HFFc6 (cell line): ENCODE results near the gene ITGAE. TPM values are rescaled to one million over a fixed set of nuclear protein-coding genes. Genes with fewer than 3 reads are reported as not detected.

Experiments
- DNase-seq: peaks from one replicate; pipeline ENCODE4 v3.0.0-alpha.2; 2018
- H3K27ac Mint-ChIP-seq: 2 replicates; pipeline ENCODE4 v1.8.0; 2020; ENCODE audit warnings: mild to moderate bottlenecking, mixed read lengths
- H3K27me3 Mint-ChIP-seq: 2 replicates; pipeline ENCODE4 v1.8.0; 2021; ENCODE audit warnings: mild to moderate bottlenecking, moderate library complexity, mixed read lengths; ENCODE audit not compliant: insufficient read depth
- H3K36me3 Mint-ChIP-seq: 2 replicates; pipeline ENCODE4 v1.8.0; 2021; ENCODE audit warnings: low read depth, mixed read lengths
- H3K4me1 Mint-ChIP-seq: 2 replicates; pipeline ENCODE4 v1.8.0; 2020; ENCODE audit warnings: low read depth, mixed read lengths
- H3K4me3 Mint-ChIP-seq: 2 replicates; pipeline ENCODE4 v1.8.0; 2020; ENCODE audit warnings: mild to moderate bottlenecking, moderate library complexity, mixed read lengths
- H3K9me3 Mint-ChIP-seq: 2 replicates; pipeline ENCODE4 v1.8.0; 2020; ENCODE audit warnings: mild to moderate bottlenecking, mixed read lengths
- total RNA-seq, 6 experiments: library from RNA; stranded (reverse); fragmentation: NEBNext Ultra II Directional; extraction: Animal tissue kit (Norgen Biotek cat#: 25700); gene quantifications; 2 replicates in 1 of 6; 3 replicates in 5 of 6; pipeline ENCODE4 v1.2.3, GENCODE V29; 2021
- TF ChIP-seq, protein P1 (sequence below): fragments of 200-600 bp; sonication (generic); IDR thresholded peaks from 2 replicates; pipeline ENCODE4 v1.5.0; 2021; ENCODE audit warnings: antibody characterized with exemption, mild to moderate bottlenecking

The ITGAE gene
- total RNA-seq, 6 experiments from 2014 or later, result 28.2 to 35.0 (median 30.8) TPM

DNA sequence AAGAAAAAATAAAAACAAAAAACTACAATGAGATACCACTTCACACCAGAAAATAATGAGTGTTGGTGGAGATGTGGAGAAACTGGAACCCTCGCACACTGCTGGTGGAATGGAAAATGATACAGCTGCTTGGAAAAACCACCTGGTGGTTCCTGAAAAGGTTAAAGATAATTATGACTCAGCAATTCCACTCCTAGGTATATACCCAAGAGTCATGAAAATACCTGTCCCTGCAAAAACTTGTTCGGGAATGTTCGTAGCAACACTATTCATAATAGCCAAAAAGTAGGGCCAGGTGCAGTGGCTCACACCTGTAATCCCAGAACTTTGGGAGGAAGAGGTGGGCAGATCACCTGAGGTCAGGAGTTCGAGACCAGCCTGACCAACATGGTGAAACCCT, 8.1 kb upstream of the ITGAE start:
- Mint-ChIP-seq H3K27me3 (no peaks in the 10 kb centered on the region), H3K4me1 (peaks cover 25% of the 10 kb centered on the region), H3K4me3 (no peak overlapping the region), H3K9me3 (no peaks in the 10 kb centered on the region), H3K27ac (no peak overlapping the region), H3K36me3 (peaks cover 20% of the 10 kb centered on the region; the same call in 1 of the 2 replicates)
- DNase-seq, result no peak
- TF ChIP-seq, protein P1, sequence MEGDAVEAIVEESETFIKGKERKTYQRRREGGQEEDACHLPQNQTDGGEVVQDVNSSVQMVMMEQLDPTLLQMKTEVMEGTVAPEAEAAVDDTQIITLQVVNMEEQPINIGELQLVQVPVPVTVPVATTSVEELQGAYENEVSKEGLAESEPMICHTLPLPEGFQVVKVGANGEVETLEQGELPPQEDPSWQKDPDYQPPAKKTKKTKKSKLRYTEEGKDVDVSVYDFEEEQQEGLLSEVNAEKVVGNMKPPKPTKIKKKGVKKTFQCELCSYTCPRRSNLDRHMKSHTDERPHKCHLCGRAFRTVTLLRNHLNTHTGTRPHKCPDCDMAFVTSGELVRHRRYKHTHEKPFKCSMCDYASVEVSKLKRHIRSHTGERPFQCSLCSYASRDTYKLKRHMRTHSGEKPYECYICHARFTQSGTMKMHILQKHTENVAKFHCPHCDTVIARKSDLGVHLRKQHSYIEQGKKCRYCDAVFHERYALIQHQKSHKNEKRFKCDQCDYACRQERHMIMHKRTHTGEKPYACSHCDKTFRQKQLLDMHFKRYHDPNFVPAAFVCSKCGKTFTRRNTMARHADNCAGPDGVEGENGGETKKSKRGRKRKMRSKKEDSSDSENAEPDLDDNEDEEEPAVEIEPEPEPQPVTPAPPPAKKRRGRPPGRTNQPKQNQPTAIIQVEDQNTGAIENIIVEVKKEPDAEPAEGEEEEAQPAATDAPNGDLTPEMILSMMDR, result no peak

DNA sequence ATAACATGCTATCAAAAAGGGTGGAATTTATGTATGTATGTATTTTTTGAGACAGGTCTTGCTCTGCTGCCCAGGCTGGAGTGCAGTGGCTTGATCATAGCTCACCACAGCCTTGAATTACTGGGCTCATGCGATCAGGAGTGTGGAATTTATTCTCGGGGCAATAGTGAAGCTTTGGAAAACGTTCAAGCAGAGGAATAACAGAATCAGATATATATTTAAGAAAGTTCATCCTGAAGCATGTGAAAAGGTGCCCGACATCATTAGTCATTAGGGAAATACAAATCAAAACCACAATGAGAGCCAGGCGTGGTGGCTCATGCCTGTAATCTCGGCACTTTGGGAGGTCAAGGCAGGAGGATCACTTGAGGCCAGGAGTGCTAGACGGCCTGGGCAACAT, 7.7 kb upstream of the ITGAE start:
- H3K27ac Mint-ChIP-seq, result no peak overlapping the region
- no peak for DNase-seq
- TF ChIP-seq, protein P1, result no peak
- H3K9me3 Mint-ChIP-seq, result no peaks in the 10 kb centered on the region
- peaks cover 30% of the 10 kb centered on the region for H3K4me1 Mint-ChIP-seq
- H3K27me3 Mint-ChIP-seq, result no peaks in the 10 kb centered on the region
- H3K36me3 Mint-ChIP-seq, result peaks cover 20% of the 10 kb centered on the region; the same call in 1 of the 2 replicates
- no peak overlapping the region for H3K4me3 Mint-ChIP-seq

DNA sequence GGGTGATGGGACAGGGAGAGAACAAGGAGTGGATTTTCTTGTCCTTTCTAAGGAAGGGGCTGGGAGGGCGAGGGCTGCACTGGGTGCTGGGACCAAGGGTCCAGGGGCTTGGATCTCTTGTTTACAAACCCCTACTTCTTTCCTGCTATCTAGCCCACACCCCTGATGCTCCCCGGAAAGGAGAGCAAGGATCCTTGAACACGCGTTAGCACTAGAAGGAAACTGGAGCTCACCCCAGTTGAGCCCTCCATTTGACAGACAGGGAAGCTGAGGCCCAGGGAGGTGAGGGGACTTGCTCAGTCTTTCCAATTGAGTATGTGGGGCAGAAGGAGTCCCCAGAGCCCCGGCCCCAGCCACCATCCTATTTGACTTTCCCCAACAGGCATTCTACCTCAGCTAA, 4.6 kb upstream of the ITGAE start:
- H3K27me3 Mint-ChIP-seq, result peaks cover 1% of the 10 kb centered on the region; the same call in 1 of the 2 replicates
- H3K4me1 Mint-ChIP-seq, result peaks cover 59% of the 10 kb centered on the region
- TF ChIP-seq, protein P1, result no peak
- H3K27ac Mint-ChIP-seq, result no peak overlapping the region
- H3K9me3 Mint-ChIP-seq, result no peaks in the 10 kb centered on the region
- H3K36me3 Mint-ChIP-seq, result peaks cover 14% of the 10 kb centered on the region; the same call in 1 of the 2 replicates
- DNase-seq, result no peak
- H3K4me3 Mint-ChIP-seq, result no peak overlapping the region

DNA sequence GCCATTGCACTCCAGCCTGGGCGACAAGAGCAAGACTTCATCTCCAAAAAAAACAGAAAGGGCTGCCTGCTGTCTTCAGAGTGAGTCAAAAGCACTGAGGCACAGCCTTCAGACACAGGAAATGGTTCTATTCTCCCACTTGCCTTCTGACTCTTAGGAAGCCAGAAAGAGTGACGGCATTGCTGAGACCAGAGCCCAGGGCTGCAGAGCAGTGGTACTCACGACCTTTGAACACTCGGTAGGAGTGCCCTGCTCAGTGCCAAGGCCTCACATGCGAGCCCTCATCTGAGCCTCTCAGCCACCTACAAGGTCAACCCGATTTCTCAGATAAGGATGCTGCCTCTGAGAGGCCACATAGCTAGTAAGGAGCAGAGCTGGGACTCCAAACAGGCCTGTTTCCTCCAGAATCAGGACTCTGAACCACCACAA, 3.5 kb upstream of the ITGAE start:
- Mint-ChIP-seq H3K4me3 (no peak overlapping the region), H3K4me1 (peaks cover 62% of the 10 kb centered on the region), H3K36me3 (peaks cover 14% of the 10 kb centered on the region; the same call in 1 of the 2 replicates), H3K9me3 (no peaks in the 10 kb centered on the region), H3K27ac (peak overlapping the region; percentile 65; the same call in 1 of the 2 replicates), H3K27me3 (peaks cover 1% of the 10 kb centered on the region; the same call in 1 of the 2 replicates)
- TF ChIP-seq, protein P1, result no peak
- DNase-seq, result no peak

DNA sequence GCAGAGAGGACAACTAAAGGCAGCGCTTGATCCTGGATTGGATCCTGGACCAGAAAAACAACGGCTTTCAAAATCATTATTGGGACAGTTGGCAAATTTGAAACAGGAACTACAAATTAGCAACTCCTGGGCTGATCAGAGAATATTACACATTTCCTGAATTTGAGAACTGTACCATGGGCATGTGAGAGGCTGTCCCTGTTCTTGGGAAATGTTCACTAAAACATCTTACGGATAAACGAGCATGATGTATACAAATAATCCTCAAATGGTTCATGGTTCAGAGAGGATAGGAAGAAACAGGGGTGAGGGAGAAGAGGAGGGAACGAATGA, 2.3 kb upstream of the ITGAE start:
- Mint-ChIP-seq H3K4me1 (peaks cover 68% of the 10 kb centered on the region), H3K36me3 (peaks cover 12% of the 10 kb centered on the region; the same call in 1 of the 2 replicates), H3K27me3 (peaks cover 1% of the 10 kb centered on the region; the same call in 1 of the 2 replicates), H3K9me3 (no peaks in the 10 kb centered on the region), H3K27ac (peak overlapping the region; percentile 94), H3K4me3 (peak overlapping the region; percentile 65)
- TF ChIP-seq, protein P1, result no peak
- no peak for DNase-seq
